Astrocyte (in vitro differentiated cells and primary cell): ENCODE measurements around the gene JUN.

Experiments
- EZH2 ChIP-seq: IDR thresholded peaks from 2 replicates; pipeline ENCODE4 v1.6.1; 2012; ENCODE audit warnings: mild to moderate bottlenecking, low read length, inconsistent platforms; ENCODE audit not compliant: insufficient read depth
- TF ChIP-seq, protein P1 (sequence below): IDR thresholded peaks from 2 replicates; pipeline ENCODE4 v1.5.1; 2011; ENCODE audit warnings: low read depth, mild to moderate bottlenecking, inconsistent platforms, low read length, moderate library complexity; ENCODE audit not compliant: insufficient read depth

DNA sequence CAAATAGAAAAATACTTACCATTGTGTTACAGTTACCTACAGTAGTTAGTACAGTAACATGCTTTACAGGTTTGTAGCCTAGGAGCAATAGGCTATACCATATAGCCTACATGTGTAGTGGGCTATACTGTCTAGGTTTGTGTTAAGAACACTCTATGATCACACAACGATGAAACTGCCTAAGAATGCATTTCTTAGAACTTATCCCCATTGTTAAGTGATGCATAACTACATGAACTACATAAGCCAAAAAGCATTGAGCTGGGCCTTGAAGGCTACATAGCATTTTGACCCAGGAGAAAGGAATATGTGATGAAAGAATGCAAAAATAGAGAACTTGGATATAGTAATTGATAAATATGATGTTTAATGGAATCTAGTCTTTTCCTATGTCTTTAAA is 46.4 kb upstream of the JUN start:
- TF ChIP-seq, protein P1, sequence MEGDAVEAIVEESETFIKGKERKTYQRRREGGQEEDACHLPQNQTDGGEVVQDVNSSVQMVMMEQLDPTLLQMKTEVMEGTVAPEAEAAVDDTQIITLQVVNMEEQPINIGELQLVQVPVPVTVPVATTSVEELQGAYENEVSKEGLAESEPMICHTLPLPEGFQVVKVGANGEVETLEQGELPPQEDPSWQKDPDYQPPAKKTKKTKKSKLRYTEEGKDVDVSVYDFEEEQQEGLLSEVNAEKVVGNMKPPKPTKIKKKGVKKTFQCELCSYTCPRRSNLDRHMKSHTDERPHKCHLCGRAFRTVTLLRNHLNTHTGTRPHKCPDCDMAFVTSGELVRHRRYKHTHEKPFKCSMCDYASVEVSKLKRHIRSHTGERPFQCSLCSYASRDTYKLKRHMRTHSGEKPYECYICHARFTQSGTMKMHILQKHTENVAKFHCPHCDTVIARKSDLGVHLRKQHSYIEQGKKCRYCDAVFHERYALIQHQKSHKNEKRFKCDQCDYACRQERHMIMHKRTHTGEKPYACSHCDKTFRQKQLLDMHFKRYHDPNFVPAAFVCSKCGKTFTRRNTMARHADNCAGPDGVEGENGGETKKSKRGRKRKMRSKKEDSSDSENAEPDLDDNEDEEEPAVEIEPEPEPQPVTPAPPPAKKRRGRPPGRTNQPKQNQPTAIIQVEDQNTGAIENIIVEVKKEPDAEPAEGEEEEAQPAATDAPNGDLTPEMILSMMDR = no peak
- no peak for TF ChIP-seq EZH2
